ENCODE results near the gene UPP2.

Gene UPP2

GRCh38 chr2:158182676-158183295 lies 81.1 kb downstream of the UPP2 start:
- H3K27ac ChIP-seq: peak overlapping the region; percentile 45; the same call in 1 of the 2 replicates
- no peak for TF ChIP-seq CTCF (conservative IDR thresholded peaks at IDR 0.05)

- TF ChIP-seq CTCF (conservative IDR thresholded peaks at IDR 0.05): no peak
- peak overlapping the region; percentile 45 for H3K27ac ChIP-seq
These were observed 82.3 kb downstream of the UPP2 start for GRCh38 chr2:158184001-158184400.

GRCh38 chr2:158184556-158185343 lies 83.1 kb downstream of the UPP2 start:
- TF ChIP-seq CTCF (conservative IDR thresholded peaks at IDR 0.05): no peak
- H3K27ac ChIP-seq: peak overlapping the region; percentile 45

Measured in VCaP (cell line).